Esophagus muscularis mucosa (tissue), 3 donors: Measurements from ENCODE around the gene TELO2.

Experiments used
- POLR2A ChIP-seq: fragments of 450-650 bp; IDR thresholded peaks from one replicate; pipeline ENCODE4 v1.6.1; 2017; ENCODE audit warnings: antibody characterized with exemption, moderate library complexity, mild to moderate bottlenecking, low read depth
- TF ChIP-seq, protein P1 (sequence below), 3 experiments: fragments of 200-600 bp in 2 of 3; fragments of 450-650 bp in 1 of 3; sonication (generic) in 2 of 3; IDR thresholded peaks; one replicate each; pipeline ENCODE4 v1.5.1; 2017 to 2019; ENCODE audit warnings: antibody characterized with exemption in 3 of 3, mild to moderate bottlenecking in 2 of 3, moderate library complexity in 1 of 3

DNA sequence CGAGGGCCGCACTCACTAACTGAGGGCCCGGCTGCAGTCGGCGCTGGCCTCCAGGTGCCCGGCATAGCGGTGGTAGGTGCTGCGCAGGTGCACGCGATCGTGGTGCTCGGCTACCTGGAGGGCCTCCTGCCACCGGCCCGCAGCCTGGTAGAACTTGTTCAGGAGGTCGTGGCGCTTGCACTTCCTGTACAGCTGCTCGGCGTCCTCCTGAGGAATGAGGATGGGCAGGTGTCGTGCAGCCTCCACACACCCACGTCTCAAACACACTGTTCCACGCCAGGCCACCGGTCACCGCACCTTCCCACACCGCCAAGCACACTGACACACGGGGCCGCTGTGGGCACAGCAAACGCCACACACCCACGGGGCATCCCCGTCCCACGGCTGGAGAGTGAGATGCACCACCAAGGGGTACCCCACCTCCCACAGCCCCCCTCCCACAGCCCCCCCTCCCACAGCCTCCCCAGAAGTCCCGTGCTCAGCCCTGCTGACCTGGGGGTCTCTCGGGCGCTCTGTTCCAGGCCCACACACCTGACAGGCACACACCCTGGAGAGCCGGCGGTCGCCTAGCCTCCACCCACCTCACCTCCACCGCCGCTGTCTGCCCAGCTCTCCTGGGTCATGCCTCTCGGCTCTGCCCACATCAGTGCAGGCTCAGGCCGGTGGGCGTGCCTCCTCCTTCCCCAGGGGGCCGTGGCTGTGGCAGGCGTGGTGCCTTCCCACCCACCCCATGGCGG lies 32.9 kb downstream of the TELO2 start:
- TF ChIP-seq, protein P1, sequence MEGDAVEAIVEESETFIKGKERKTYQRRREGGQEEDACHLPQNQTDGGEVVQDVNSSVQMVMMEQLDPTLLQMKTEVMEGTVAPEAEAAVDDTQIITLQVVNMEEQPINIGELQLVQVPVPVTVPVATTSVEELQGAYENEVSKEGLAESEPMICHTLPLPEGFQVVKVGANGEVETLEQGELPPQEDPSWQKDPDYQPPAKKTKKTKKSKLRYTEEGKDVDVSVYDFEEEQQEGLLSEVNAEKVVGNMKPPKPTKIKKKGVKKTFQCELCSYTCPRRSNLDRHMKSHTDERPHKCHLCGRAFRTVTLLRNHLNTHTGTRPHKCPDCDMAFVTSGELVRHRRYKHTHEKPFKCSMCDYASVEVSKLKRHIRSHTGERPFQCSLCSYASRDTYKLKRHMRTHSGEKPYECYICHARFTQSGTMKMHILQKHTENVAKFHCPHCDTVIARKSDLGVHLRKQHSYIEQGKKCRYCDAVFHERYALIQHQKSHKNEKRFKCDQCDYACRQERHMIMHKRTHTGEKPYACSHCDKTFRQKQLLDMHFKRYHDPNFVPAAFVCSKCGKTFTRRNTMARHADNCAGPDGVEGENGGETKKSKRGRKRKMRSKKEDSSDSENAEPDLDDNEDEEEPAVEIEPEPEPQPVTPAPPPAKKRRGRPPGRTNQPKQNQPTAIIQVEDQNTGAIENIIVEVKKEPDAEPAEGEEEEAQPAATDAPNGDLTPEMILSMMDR (IDR thresholded peaks at IDR 0.05): no peak
- no peak for TF ChIP-seq POLR2A
